HepG2 (cell line): ENCODE results near the gene LSMEM2. TPM values are rescaled to one million over a fixed set of nuclear protein-coding genes. Genes with fewer than 3 reads are reported as not detected.

Experiments
- ATM ChIP-seq: fragments of 450-650 bp; IDR thresholded peaks from 2 replicates; pipeline ENCODE4 v1.7.1; 2017; ENCODE audit warnings: mild to moderate bottlenecking, borderline replicate concordance
- ERF ChIP-seq: IDR thresholded peaks from 2 replicates; pipeline ENCODE4 v1.6.1; 2018; ENCODE audit warnings: missing biosample characterization, missing genetic modification reagents
- PAWR ChIP-seq: sonication (generic); formaldehyde crosslinking; IDR thresholded peaks from 2 replicates; pipeline ENCODE4 v1.4.0; 2020; ENCODE audit warnings: missing genetic modification reagents, mild to moderate bottlenecking, borderline replicate concordance
- PHF5A ChIP-seq: IDR thresholded peaks from one replicate; pipeline ENCODE4 v1.6.1; 2018; ENCODE audit warnings: low read depth, missing genetic modification reagents; ENCODE audit not compliant: unreplicated experiment
- SATB2 ChIP-seq: sonication (generic); formaldehyde crosslinking; IDR thresholded peaks from 2 replicates; pipeline ENCODE4 v1.5.0; 2020; ENCODE audit warnings: missing genetic modification reagents
- SSRP1 ChIP-seq: IDR thresholded peaks from 2 replicates; pipeline ENCODE4 v1.6.1; 2016; ENCODE audit warnings: control low read depth
- ZNF343 ChIP-seq: sonication (generic); formaldehyde crosslinking; IDR thresholded peaks from 2 replicates; pipeline ENCODE4 v1.4.0; 2020; ENCODE audit warnings: mild to moderate bottlenecking, missing genetic modification reagents
- ZNF382 ChIP-seq: sonication (generic); formaldehyde crosslinking; IDR thresholded peaks from 2 replicates; pipeline ENCODE4 v1.5.0; 2020; ENCODE audit warnings: missing genetic modification reagents, mild to moderate bottlenecking, borderline replicate concordance
- ZNF383 ChIP-seq: sonication (generic); formaldehyde crosslinking; IDR thresholded peaks from 2 replicates; pipeline ENCODE4 v1.4.0; 2020; ENCODE audit warnings: missing genetic modification reagents, mild to moderate bottlenecking, borderline replicate concordance
- ZNF501 ChIP-seq: sonication (generic); formaldehyde crosslinking; IDR thresholded peaks from 2 replicates; pipeline ENCODE4 v1.5.1; 2020; ENCODE audit warnings: mild to moderate bottlenecking, moderate library complexity, missing genetic modification reagents
- ZNF549 ChIP-seq: sonication (generic); formaldehyde crosslinking; IDR thresholded peaks from 2 replicates; pipeline ENCODE4 v1.5.0; 2020; ENCODE audit warnings: missing genetic modification reagents
- ZNF558 ChIP-seq: sonication (generic); formaldehyde crosslinking; IDR thresholded peaks from 2 replicates; pipeline ENCODE4 v1.9.0; 2022; ENCODE audit warnings: mild to moderate bottlenecking, missing genetic modification reagents, borderline replicate concordance
- ZNF616 ChIP-seq: sonication (generic); formaldehyde crosslinking; IDR thresholded peaks from 2 replicates; pipeline ENCODE4 v1.5.0; 2020; ENCODE audit warnings: low read depth, mild to moderate bottlenecking, missing genetic modification reagents
- ZNF777 ChIP-seq: sonication (generic); formaldehyde crosslinking; IDR thresholded peaks from 2 replicates; pipeline ENCODE4 v1.4.0; 2020; ENCODE audit warnings: missing genetic modification reagents
- ZSCAN12 ChIP-seq: sonication (generic); formaldehyde crosslinking; IDR thresholded peaks from 2 replicates; pipeline ENCODE4 v1.9.0; 2021; ENCODE audit warnings: mild to moderate bottlenecking, missing genetic modification reagents
- polyA plus RNA-seq, 8 experiments: library from polyadenylated mRNA; depleted of rRNA in 3 of 8; stranded (reverse) in 7 of 8; unstranded in 1 of 8; fragments of >200 nt; fragmentation: Illumina TruSeq in 4 of 8; extraction: Trizol in 4 of 8; gene quantifications; 2 replicates each; pipeline versions ENCODE4 v1.2.1 to v1.2.3, GENCODE V29; 2011 to 2016; ENCODE audit warnings: low read depth in 4 of 8, missing spikeins in 1 of 8, mixed read lengths in 1 of 8; ENCODE audit not compliant: insufficient read depth in 1 of 8
- total RNA-seq, 5 experiments: library from RNA; depleted of rRNA; stranded (reverse); fragments of >200 nt; fragmentation: Illumina TruSeq; extraction: Trizol; gene quantifications; 2 replicates each; pipeline ENCODE4 v1.2.3, GENCODE V29; 2016; ENCODE audit warnings: low read depth in 1 of 5
- TF ChIP-seq, protein P1 (sequence below): sonication (generic); formaldehyde crosslinking; IDR thresholded peaks from 2 replicates; pipeline ENCODE4 v1.8.0; 2022; ENCODE audit warnings: missing genetic modification reagents, low read depth, mild to moderate bottlenecking, borderline replicate concordance
- TF ChIP-seq, protein P2 (sequence below): sonication (generic); formaldehyde crosslinking; IDR thresholded peaks from 2 replicates; pipeline ENCODE4 v1.5.0; 2020; ENCODE audit warnings: mild to moderate bottlenecking, missing genetic modification reagents, borderline replicate concordance
- TF ChIP-seq, protein P3 (sequence below): sonication (generic); formaldehyde crosslinking; IDR thresholded peaks from 2 replicates; pipeline ENCODE4 v1.5.0; 2020; ENCODE audit warnings: missing genetic modification reagents
- TF ChIP-seq, protein P4 (sequence below): sonication (generic); formaldehyde crosslinking; IDR thresholded peaks from 2 replicates; pipeline ENCODE4 v1.5.1; 2020; ENCODE audit warnings: missing genetic modification reagents, mild to moderate bottlenecking, borderline replicate concordance

The LSMEM2 gene
- total and polyA plus RNA-seq, 2 of the 13 experiments (the other 11 are each of a cell fraction or from before 2014, with no cell fraction given): 0.07 to 0.41 TPM

DNA sequence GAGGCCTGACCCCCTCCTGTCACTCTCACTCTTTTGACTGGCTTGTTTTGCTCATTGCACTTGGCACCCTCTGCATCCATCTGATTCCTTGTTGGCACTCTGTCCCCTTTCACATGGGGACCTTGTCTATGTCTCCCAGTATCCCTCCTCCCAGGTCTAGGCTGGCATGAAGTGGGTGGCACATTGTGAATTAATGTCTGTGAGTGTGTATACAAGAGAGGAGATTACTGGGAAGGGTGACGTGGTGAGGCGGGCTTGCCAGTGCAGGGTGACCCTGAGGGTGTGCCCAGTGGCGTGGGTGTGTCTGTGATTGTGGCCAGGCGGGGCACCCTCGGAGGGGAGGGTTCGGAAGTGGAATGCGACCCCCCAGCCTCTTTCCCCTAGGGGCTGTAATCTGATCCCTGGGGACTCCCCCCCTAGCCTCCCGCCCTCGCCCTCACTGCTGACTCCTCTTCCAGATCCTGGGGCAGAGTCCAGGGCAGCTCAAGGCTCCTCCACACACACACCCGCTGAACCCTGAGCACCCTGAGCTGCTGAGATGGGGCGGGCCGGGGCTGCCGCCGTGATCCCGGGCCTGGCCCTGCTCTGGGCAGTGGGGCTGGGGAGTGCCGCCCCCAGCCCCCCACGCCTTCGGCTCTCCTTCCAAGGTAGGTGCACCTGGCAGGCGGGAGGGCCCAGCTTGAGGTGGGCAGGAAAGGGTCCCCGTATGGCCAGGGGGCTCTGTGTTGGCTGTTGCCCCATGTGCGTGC is 10.0 kb upstream of the LSMEM2 start, which contains the start of gene SEMA3B (continued):
- TF ChIP-seq, protein P1, sequence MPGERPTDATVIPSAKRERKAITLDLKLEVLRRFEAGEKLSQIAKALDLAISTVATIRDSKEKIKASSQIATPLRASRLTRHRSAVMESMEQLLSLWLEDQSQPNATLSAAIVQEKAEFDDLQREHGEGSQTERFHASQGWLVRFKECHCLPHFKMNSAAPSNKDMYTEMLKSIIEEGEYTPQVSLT (CRISPR knock-in tag): no peak
- no peak for TF ChIP-seq ZNF777 (CRISPR knock-in tag)
- TF ChIP-seq SATB2 (CRISPR knock-in tag): no peak
- TF ChIP-seq PHF5A (CRISPR knock-in tag): no peak
- TF ChIP-seq ZNF382 (CRISPR knock-in tag): no peak
- TF ChIP-seq, protein P2, sequence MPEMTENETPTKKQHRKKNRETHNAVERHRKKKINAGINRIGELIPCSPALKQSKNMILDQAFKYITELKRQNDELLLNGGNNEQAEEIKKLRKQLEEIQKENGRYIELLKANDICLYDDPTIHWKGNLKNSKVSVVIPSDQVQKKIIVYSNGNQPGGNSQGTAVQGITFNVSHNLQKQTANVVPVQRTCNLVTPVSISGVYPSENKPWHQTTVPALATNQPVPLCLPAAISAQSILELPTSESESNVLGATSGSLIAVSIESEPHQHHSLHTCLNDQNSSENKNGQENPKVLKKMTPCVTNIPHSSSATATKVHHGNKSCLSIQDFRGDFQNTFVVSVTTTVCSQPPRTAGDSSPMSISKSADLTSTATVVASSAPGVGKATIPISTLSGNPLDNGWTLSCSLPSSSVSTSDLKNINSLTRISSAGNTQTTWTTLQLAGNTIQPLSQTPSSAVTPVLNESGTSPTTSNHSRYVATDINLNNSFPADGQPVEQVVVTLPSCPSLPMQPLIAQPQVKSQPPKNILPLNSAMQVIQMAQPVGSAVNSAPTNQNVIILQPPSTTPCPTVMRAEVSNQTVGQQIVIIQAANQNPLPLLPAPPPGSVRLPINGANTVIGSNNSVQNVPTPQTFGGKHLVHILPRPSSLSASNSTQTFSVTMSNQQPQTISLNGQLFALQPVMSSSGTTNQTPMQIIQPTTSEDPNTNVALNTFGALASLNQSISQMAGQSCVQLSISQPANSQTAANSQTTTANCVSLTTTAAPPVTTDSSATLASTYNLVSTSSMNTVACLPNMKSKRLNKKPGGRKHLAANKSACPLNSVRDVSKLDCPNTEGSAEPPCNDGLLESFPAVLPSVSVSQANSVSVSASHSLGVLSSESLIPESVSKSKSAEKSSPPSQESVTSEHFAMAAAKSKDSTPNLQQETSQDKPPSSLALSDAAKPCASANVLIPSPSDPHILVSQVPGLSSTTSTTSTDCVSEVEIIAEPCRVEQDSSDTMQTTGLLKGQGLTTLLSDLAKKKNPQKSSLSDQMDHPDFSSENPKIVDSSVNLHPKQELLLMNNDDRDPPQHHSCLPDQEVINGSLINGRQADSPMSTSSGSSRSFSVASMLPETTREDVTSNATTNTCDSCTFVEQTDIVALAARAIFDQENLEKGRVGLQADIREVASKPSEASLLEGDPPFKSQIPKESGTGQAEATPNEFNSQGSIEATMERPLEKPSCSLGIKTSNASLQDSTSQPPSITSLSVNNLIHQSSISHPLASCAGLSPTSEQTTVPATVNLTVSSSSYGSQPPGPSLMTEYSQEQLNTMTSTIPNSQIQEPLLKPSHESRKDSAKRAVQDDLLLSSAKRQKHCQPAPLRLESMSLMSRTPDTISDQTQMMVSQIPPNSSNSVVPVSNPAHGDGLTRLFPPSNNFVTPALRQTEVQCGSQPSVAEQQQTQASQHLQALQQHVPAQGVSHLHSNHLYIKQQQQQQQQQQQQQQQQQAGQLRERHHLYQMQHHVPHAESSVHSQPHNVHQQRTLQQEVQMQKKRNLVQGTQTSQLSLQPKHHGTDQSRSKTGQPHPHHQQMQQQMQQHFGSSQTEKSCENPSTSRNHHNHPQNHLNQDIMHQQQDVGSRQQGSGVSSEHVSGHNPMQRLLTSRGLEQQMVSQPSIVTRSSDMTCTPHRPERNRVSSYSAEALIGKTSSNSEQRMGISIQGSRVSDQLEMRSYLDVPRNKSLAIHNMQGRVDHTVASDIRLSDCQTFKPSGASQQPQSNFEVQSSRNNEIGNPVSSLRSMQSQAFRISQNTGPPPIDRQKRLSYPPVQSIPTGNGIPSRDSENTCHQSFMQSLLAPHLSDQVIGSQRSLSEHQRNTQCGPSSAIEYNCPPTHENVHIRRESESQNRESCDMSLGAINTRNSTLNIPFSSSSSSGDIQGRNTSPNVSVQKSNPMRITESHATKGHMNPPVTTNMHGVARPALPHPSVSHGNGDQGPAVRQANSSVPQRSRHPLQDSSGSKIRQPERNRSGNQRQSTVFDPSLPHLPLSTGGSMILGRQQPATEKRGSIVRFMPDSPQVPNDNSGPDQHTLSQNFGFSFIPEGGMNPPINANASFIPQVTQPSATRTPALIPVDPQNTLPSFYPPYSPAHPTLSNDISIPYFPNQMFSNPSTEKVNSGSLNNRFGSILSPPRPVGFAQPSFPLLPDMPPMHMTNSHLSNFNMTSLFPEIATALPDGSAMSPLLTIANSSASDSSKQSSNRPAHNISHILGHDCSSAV (CRISPR knock-in tag): no peak
- TF ChIP-seq ZNF343 (CRISPR knock-in tag): no peak
- no peak for TF ChIP-seq ATM
- TF ChIP-seq ZNF501 (CRISPR knock-in tag): 0 out of 2 replicates have a peak, but pooled peaks have one; percentile 25
- no peak for TF ChIP-seq ZNF616 (CRISPR knock-in tag)
- no peak for TF ChIP-seq ZNF383 (CRISPR knock-in tag)
- no peak for TF ChIP-seq ZNF558
- TF ChIP-seq SSRP1 (CRISPR knock-in tag): no peak
- TF ChIP-seq PAWR (CRISPR knock-in tag): no peak
- TF ChIP-seq ZNF549 (CRISPR knock-in tag): no peak
- TF ChIP-seq, protein P3, sequence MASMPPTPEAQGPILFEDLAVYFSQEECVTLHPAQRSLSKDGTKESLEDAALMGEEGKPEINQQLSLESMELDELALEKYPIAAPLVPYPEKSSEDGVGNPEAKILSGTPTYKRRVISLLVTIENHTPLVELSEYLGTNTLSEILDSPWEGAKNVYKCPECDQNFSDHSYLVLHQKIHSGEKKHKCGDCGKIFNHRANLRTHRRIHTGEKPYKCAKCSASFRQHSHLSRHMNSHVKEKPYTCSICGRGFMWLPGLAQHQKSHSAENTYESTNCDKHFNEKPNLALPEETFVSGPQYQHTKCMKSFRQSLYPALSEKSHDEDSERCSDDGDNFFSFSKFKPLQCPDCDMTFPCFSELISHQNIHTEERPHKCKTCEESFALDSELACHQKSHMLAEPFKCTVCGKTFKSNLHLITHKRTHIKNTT (CRISPR knock-in tag): no peak
- TF ChIP-seq, protein P4, sequence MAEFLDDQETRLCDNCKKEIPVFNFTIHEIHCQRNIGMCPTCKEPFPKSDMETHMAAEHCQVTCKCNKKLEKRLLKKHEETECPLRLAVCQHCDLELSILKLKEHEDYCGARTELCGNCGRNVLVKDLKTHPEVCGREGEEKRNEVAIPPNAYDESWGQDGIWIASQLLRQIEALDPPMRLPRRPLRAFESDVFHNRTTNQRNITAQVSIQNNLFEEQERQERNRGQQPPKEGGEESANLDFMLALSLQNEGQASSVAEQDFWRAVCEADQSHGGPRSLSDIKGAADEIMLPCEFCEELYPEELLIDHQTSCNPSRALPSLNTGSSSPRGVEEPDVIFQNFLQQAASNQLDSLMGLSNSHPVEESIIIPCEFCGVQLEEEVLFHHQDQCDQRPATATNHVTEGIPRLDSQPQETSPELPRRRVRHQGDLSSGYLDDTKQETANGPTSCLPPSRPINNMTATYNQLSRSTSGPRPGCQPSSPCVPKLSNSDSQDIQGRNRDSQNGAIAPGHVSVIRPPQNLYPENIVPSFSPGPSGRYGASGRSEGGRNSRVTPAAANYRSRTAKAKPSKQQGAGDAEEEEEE: peak; percentile 77; the same call in 1 of the 2 replicates
- TF ChIP-seq ZSCAN12 (CRISPR knock-in tag): no peak
- TF ChIP-seq ERF (CRISPR knock-in tag): peak; percentile 18; the same call in 1 of the 2 replicates
